Left renal cortex interstitium (tissue), 4 donors: ENCODE data around the gene CNTN5. TPM values are rescaled to one million over a fixed set of nuclear protein-coding genes. Genes with fewer than 3 reads are reported as not detected.

Source experiments
- DNase-seq, 4 donors: peaks; one replicate each; pipeline ENCODE4 v3.0.0-alpha.2; 2013; ENCODE audit warnings: low read depth in 4 of 4, low spot score in 2 of 4, missing footprints in 1 of 4
- polyA plus RNA-seq, 4 donors: library from polyadenylated mRNA; unstranded; fragments of 120-200 nt; gene quantifications; one replicate each; pipeline ENCODE4 v1.2.1, GENCODE V29; 2013; ENCODE audit not compliant: insufficient read length in 4 of 4

Gene CNTN5
- polyA plus RNA-seq, 4 donors, result 19.3 to 23.3 (median 20.7) TPM

GRCh38 chr11:99584830-99585229 is 564.1 kb downstream of the CNTN5 start:
- DNase-seq, result no peak

GRCh38 chr11:99585606-99586005 is 564.9 kb downstream of the CNTN5 start:
- DNase-seq, result no peak

GRCh38 chr11:99589771-99590170 is 569.0 kb downstream of the CNTN5 start:
- DNase-seq, result no peak

GRCh38 chr11:99592266-99592665 is 571.5 kb downstream of the CNTN5 start:
- no peak for DNase-seq

- DNase-seq, result no peak
These were observed 572.4 kb downstream of the CNTN5 start for GRCh38 chr11:99593197-99593596.

- no peak for DNase-seq
These were observed 580.4 kb downstream of the CNTN5 start for GRCh38 chr11:99601179-99601578.

GRCh38 chr11:99614352-99614751 is 593.6 kb downstream of the CNTN5 start:
- no peak for DNase-seq

GRCh38 chr11:99630629-99631028 is 609.9 kb downstream of the CNTN5 start:
- DNase-seq, result no peak

- no peak for DNase-seq
These were observed 610.9 kb downstream of the CNTN5 start for GRCh38 chr11:99631618-99632017.

- DNase-seq, result no peak
These were observed 612.2 kb downstream of the CNTN5 start for GRCh38 chr11:99632969-99633368.

GRCh38 chr11:99634581-99634980 is 613.8 kb downstream of the CNTN5 start:
- DNase-seq, result no peak

- no peak for DNase-seq
These were observed 617.4 kb downstream of the CNTN5 start for GRCh38 chr11:99638073-99638553.

GRCh38 chr11:99640671-99641070 is 619.9 kb downstream of the CNTN5 start:
- no peak for DNase-seq

GRCh38 chr11:99645934-99646333 is 625.2 kb downstream of the CNTN5 start:
- DNase-seq, result no peak

GRCh38 chr11:99670067-99670676 is 649.4 kb downstream of the CNTN5 start:
- DNase-seq, result no peak

GRCh38 chr11:99671808-99672409 is 651.2 kb downstream of the CNTN5 start:
- no peak for DNase-seq

- no peak for DNase-seq
These were observed 655.5 kb downstream of the CNTN5 start for GRCh38 chr11:99676292-99676691.

GRCh38 chr11:99682171-99682570 is 661.4 kb downstream of the CNTN5 start:
- no peak for DNase-seq

- DNase-seq, result no peak
These were observed 661.9 kb downstream of the CNTN5 start for GRCh38 chr11:99682646-99683045.

- DNase-seq, result no peak
These were observed 663.2 kb downstream of the CNTN5 start for GRCh38 chr11:99683933-99684332.

- DNase-seq, result no peak
These were observed 666.1 kb downstream of the CNTN5 start for GRCh38 chr11:99686838-99687237.

GRCh38 chr11:99687320-99687719 is 666.6 kb downstream of the CNTN5 start:
- DNase-seq, result no peak
